Measurements from ENCODE around the gene STK35. TPM values are rescaled to one million over a fixed set of nuclear protein-coding genes. Genes with fewer than 3 reads are reported as not detected.

Gene STK35
- total and polyA plus RNA-seq, 2 donors (not counting 3 experiments of a cell fraction or from before 2014, with no cell fraction given), result 10.2 to 17.5 TPM

DNA sequence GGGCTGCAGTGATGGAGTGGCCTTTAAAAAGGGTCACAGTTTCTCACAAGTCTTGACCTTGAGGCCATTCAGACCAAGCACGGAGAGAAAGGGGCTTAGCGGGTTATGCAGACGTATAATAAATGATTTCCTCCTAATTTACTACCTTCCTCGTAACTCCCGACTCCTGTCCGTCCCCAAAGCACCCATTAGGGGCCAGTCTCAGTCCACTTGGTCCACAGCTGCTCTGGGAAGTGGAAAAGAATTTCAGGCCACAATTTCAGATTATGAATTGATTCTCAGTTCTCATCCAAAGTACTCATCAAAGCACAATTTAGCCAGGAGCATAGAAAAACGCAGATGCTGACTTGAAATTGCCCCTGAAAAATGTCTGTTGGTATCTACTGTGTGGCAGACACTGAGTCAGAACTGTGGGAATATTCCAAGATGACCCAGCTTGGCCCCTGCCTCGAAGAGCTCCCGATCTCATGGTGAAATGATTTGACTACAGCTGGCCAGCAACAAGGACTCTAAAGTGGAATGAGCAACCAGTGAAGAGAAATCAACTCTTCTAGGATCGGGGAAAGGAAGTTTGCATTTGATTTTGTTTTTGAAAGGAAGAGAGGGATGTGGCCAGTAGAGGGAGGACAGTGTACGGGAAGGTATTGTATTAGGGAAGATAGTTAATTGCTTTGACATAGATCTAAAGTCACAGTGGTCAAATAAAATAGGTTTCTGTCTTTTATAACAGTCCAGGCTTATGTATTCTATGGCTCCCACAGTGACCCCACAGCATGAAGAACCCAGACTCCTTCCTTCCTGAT lies 15.2 kb upstream of the STK35 start:
- Histone ChIP-seq H3K4me1 (ENCODE audit: control insufficient read depth, extremely low read depth, insufficient read depth, low read length) (no peaks in the 10 kb centered on the region), H3K27me3 (ENCODE audit: control insufficient read depth in 2 of 2, insufficient read depth in 2 of 2, low read length in 2 of 2) (peaks cover 6 to 26% of the 10 kb centered on the region in 2 experiments), H3K36me3 (ENCODE audit: control insufficient read depth in 2 of 2, extremely low read depth in 1 of 2, insufficient read depth in 2 of 2, low read length in 2 of 2) (no peaks in the 10 kb centered on the region), H3K4me2 (ENCODE audit: insufficient read depth, low read length) (no peak overlapping the region), H4K20me1 (replicated peaks; ENCODE audit: control insufficient read depth, extremely low read depth, insufficient read depth, low read length) (no peaks in the 10 kb centered on the region), H3K9me1 (replicated peaks; ENCODE audit: control insufficient read depth, extremely low read depth, insufficient read depth, low read length) (no peaks in the 10 kb centered on the region), H3K27ac (ENCODE audit: insufficient read depth, low read depth, low read length) (no peak overlapping the region), H2AFZ (ENCODE audit: low read depth, low read length) (no peak overlapping the region), H3K9me3 (replicated peaks; ENCODE audit: control insufficient read depth, insufficient read depth, low read length) (no peaks in the 10 kb centered on the region), H3K4me3 (replicated peaks in 1 of 3; ENCODE audit: insufficient read depth in 1 of 3, low read depth in 1 of 3, low read length in 3 of 3) (no peak overlapping the region), H3K9ac (replicated peaks; ENCODE audit: extremely low read depth, insufficient read depth, low read length) (no peak overlapping the region), H3K79me2 (ENCODE audit: control insufficient read depth, insufficient read depth, low read length) (no peaks in the 10 kb centered on the region)
- ChIA-PET CTCF (interaction anchor here (0.9 kb wide), 1 partner anchor 86 kb away, joined by 5 read pairs; no protein-coding TSS in a partner anchor), POLR2A (no interaction called here)
- DNase-seq (ENCODE audit: low read depth, low spot score) (no peak), FAIRE-seq (no peak)
- BruUV-seq (replicated peaks), result no TSS peak
- dilution Hi-C loops (cut with MboI; ENCODE audit: extremely low pct_ligation_motif_present, low sequenced_read_pairs), result no loop called here
- intact Hi-C loops (cut with micrococcal nuclease), result no loop called here
- no peak for TF ChIP-seq POLR2AphosphoS5 (IDR thresholded peaks at IDR 0.05; ENCODE audit: insufficient read depth, low read depth, low read length)
- TF ChIP-seq EZH2 (IDR thresholded peaks at IDR 0.05; ENCODE audit: borderline replicate concordance, low read depth, low read length, severe bottlenecking), result no peak
- TF ChIP-seq GATA2 (IDR thresholded peaks at IDR 0.05; ENCODE audit: insufficient read depth, insufficient read length, low read depth, low read length), result no peak
- no peak for TF ChIP-seq POLR2A (IDR thresholded peaks at IDR 0.05; ENCODE audit: low read depth, low read length)
- no peak for TF ChIP-seq FOS (IDR thresholded peaks at IDR 0.05; ENCODE audit: borderline replicate concordance, insufficient read depth, low read length)
- TF ChIP-seq, protein P1, sequence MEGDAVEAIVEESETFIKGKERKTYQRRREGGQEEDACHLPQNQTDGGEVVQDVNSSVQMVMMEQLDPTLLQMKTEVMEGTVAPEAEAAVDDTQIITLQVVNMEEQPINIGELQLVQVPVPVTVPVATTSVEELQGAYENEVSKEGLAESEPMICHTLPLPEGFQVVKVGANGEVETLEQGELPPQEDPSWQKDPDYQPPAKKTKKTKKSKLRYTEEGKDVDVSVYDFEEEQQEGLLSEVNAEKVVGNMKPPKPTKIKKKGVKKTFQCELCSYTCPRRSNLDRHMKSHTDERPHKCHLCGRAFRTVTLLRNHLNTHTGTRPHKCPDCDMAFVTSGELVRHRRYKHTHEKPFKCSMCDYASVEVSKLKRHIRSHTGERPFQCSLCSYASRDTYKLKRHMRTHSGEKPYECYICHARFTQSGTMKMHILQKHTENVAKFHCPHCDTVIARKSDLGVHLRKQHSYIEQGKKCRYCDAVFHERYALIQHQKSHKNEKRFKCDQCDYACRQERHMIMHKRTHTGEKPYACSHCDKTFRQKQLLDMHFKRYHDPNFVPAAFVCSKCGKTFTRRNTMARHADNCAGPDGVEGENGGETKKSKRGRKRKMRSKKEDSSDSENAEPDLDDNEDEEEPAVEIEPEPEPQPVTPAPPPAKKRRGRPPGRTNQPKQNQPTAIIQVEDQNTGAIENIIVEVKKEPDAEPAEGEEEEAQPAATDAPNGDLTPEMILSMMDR (IDR thresholded peaks at IDR 0.05; ENCODE audit: extremely low read depth in 1 of 2, insufficient read depth in 1 of 2, low read depth in 1 of 2, low read length in 2 of 2), result no peak
- no peak for TF ChIP-seq MYC (IDR thresholded peaks at IDR 0.05; ENCODE audit: low read depth, low read length)
- no peak for TF ChIP-seq JUN (IDR thresholded peaks at IDR 0.05; ENCODE audit: borderline replicate concordance, insufficient read depth, insufficient read length, low read depth)
- TF ChIP-seq, protein P2, sequence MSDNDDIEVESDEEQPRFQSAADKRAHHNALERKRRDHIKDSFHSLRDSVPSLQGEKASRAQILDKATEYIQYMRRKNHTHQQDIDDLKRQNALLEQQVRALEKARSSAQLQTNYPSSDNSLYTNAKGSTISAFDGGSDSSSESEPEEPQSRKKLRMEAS (IDR thresholded peaks at IDR 0.05; ENCODE audit: insufficient read depth, insufficient read length), result no peak

Data from endothelial cell of umbilical vein (primary cell).